Superior temporal gyrus (tissue), 1 donor: ENCODE results near the gene NRXN3.
A peak's percentile ranks its signal among the peaks of the same experiment; 100 is the strongest.

Experiments
- DNase-seq: peaks from one replicate; pipeline ENCODE4 v3.0.0-alpha.2; 2016; ENCODE audit errors: extremely low spot score

The NRXN3 gene

DNA sequence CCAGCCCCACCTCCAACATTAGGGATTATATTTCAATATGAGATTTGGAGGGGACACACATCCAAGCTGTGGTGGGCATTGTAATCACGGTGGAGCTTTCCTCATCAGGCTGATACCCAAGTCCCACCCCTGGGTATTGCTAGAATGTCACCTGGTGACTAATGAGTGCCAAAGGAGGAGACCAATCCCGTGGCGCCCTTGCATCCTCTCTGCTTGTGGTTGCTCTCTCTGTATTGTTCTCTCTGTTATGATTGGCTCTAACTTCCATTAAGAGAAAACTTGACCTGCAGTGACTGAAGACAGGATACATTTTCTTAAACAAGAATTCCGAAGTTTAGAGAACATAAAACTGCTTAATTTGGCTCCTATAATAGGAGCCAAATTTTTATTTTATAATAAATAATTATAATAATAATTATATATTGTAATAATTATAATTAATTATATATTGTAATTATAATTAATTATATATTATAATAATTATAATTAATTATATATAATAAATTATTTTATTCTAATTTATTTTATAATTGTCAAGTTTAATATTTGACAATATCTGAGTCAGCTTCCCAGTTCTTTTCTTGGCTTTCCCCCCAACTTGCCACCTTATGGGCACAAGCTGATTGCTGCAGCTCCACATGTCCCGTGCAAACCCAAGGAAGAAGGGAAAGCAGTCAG, 1621.0 kb downstream of the NRXN3 start:
- DNase-seq: no peak

GRCh38 chr14:79802093-79802492, 1631.9 kb downstream of the NRXN3 start:
- DNase-seq: no peak

- no peak for DNase-seq
These were observed 1635.5 kb downstream of the NRXN3 start for GRCh38 chr14:79805636-79806035.

DNA sequence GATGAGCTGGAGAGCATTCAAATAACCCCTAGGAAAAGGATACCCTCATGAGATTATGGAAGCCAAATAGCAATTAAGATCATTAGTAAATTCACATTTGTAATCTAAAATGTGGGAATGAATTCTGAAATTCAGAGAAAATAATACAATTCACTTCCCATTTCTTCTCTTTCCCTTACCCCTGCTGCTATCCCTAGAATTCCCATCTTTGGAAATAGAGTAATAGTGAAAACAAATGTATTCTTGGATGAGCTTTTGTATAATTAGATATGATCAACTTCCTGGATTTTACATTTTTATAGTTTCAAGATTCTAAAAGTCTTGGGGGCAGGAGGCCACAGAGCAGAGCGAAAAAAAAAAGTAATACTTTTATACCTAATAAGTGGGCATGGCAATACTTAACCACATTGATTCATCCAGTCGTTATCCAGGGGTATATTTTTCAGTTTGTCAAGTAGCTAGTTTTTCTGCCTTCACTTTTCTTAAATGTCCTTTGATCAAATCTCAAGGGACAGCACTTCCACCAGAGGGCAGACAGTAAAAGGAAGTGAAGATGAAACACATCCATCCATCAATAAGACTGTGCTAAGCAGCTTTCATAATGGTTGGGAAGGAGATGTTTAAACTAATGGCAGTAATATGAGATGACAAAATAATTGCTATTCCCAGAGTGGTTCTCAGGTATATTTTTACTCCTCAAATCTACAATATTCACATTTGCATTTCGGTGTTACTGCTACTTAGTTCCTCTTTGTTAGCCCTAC, 1639.9 kb downstream of the NRXN3 start:
- DNase-seq: peak; percentile 86

DNA sequence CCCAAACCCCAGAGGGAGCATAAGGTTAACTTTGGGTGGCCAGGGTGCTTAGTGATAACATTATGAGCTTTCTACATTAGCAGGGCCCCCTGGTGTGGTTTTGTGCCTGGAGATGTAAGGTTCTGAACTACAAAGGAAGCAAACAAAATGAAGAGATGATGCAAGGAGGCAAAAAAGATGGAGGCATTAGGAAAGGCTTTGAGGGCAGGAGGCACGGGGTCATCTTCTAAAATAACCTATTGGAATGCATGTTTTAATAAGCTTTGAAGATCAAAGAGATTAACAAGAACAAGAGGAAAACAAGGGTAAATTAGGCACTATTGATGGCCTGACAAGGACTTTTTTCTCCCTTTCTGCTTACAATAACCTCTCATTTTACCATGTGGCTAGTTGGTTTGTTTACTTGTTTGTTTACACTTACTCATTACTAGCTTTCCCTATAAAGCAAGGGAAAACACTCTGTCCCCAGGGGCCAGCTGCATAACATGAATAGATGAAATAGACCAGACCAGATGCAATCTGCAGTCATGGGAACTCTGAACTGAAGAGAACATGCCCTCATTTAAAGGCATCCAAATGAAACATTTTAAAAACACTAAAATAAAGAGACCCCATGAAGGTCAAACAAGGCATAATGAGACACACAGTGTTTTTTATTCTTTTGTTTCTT, 1650.8 kb downstream of the NRXN3 start:
- no peak for DNase-seq

DNA sequence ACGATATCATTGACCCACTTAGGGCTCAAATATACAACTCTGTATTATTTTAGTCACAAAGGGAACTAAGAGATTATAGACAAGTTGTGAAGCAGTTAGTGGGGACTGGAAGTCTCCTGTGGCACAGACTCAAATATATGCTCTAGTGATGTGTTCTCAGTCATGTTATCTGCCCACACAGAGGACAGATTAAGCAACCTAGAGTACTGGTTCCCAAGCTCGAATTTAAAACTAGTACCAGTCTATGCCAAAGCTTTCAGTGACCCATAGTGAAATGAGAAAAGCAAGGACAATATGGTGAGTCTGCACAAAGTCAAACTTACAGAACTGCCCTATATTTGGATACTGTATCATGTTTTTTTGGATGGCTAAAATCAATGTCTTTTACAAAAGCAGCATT, 1651.9 kb downstream of the NRXN3 start:
- no peak for DNase-seq

GRCh38 chr14:79825046-79825521, 1654.9 kb downstream of the NRXN3 start:
- peak; percentile 97 for DNase-seq

DNA sequence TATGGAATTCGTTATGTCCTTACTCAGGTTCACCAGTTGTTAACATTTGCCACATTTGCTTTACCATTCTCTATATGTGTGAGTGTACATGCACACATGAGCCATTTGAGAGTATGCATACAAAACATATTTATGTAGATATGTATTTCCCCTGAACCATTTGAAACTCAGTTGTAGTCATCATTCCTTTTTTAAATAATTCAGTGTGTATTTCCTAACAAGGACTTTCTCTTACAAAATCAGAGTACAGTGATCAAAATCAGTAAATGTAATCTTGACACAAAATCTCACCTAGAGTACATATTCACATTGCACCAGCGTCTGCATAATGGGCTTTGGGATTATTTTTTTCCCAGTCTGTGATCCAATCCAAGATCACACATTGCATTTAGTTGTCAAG, 1656.2 kb downstream of the NRXN3 start:
- no peak for DNase-seq

GRCh38 chr14:79829405-79830166, 1659.4 kb downstream of the NRXN3 start:
- DNase-seq: no peak

DNA sequence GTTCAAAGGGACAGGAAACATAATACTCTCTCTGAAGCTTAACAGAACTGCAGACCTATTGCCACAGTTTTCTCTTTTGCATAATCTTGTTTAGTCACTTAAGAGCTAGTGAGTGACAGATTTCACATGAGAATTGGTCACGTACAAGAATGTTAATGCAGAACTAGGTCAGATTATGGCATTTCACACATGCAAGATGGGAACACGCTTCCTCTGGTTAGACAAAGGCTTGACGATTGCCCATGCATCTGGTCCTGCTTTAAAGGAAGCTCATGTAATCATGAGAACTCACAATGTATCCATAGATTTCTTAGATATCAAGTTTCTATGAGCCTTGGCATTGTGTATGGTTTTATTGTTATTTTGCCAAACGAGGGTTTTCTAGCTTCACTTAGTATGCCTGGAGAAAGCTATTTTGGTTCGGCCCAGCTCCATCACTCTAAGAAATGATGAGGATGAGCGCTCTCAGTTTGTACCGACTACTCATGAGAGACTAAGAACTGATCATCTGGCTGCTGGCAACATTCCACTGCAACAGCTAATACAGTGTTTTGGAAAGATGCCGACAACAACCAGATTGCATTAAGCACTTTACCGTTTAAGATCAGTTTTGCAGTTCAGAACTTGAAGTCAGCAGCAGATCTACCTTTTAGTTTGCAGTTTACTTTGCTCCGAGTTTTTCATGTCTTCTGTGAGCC, 1661.2 kb downstream of the NRXN3 start:
- no peak for DNase-seq

- DNase-seq: no peak
These were observed 1663.6 kb downstream of the NRXN3 start for GRCh38 chr14:79833781-79834180.

DNA sequence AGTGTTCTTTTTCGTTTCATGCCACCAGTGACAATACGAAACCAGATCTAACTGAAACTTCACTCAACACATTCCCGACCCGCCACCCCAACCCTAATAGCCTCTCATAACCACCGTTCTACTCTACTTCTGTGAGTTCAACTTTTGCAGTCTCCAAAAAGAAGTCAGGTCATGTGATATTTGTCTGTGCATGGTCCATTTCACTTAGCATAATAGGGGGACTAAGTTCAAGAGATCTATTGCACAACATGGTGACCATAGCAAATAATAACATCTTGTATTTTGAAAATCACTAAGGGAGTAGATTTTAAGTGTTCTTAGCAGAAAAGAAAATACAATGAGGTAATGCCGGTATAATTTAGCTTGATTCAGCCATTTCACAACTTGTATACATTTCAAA, 1664.7 kb downstream of the NRXN3 start:
- no peak for DNase-seq

DNA sequence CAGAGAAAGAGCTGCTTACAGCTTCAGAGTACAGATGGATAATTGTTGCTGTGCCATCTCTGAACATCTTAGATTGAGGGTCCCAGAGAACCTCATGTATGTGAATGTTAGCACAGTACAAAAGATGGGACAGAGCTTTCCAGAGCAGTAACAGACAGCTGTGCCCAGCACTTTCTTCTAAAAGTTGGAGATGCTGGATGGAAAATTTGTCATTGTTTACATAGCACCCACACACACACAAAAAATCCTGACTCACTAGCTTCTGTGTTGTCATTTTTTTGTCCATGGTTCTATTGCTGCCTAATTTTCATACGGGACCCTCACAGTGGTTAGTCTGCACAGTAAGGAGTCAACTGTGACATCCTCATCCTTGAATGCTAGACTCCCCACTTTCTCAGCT, 1666.4 kb downstream of the NRXN3 start:
- DNase-seq: no peak

- no peak for DNase-seq
These were observed 1667.5 kb downstream of the NRXN3 start for GRCh38 chr14:79837699-79838098.

- DNase-seq: no peak
These were observed 1669.9 kb downstream of the NRXN3 start for GRCh38 chr14:79840103-79840502.

DNA sequence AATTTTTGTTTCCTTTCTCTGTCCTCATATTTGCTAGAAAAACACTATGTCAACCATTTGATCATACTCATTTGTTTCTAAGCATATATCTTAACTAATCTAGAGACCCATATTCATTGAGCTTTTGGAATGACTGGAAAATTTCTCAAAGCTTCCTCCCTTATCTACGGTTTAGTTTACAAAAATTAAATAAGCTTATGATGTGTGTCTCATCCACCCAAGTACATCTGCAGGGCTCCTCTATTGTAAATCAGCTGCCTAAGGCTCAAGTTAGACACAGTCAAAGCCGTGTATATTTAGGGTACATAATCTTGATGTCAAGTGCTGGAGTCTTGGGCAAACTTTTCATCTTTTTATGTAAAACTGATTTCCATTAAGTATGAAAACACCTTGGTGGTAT, 1670.7 kb downstream of the NRXN3 start:
- no peak for DNase-seq

DNA sequence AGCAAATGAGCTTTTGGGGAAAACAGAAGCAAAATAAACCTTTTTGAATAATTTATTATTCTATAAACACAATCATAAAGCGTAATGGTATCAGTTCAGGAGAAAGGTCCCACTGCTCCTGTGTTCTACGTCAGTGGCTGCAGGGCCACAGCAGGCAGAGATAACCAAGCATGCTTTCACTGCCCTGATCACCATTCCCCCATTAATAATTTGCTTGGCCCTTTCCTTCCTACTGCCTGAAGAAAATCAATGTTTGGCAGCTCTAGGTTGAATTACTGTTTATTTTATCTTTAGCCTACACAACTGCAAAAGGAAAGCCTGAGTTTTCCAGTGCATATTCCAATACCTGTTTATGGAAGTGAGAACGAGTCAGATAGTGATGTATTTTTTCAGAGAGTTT, 1671.3 kb downstream of the NRXN3 start:
- DNase-seq: no peak

DNA sequence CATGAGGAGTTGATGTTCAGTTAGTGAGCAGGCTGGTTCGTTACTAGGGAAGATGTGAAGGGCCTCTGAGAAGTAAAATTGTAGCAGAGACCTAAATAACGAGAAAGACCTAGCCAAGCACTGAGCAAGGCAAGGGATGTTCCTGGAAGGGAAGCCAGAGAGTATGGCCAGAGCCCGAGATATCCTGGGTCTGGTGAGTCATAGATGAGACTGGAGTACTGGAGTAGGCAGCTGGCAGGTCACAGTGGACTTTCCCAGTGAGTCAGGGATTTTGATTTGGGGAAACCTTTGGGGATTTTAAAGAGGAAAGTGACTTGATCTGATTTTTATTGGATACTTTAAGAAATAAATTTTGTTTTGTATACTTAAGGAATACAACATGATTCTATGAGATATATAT, 1672.1 kb downstream of the NRXN3 start:
- no peak for DNase-seq

GRCh38 chr14:79852950-79853744, 1683.0 kb downstream of the NRXN3 start:
- no peak for DNase-seq

DNA sequence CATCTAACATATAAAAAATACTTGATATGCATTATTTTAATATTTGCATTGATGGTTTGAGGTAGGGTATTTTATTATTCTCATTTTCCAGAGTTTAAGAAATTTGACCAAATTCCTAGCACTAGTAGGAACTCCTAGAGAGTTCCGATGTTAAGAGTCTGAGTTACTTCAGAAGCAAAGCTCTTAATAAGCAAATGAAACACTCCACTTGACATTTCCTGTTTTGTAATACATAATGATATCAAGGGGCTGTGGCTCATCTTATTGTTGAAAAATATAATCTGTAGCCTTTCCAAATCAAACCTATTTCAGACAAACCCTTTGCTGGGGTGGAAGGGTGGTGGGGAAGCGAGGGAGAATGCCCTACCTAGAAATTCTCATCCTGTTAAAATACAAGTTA, 1685.6 kb downstream of the NRXN3 start:
- no peak for DNase-seq

DNA sequence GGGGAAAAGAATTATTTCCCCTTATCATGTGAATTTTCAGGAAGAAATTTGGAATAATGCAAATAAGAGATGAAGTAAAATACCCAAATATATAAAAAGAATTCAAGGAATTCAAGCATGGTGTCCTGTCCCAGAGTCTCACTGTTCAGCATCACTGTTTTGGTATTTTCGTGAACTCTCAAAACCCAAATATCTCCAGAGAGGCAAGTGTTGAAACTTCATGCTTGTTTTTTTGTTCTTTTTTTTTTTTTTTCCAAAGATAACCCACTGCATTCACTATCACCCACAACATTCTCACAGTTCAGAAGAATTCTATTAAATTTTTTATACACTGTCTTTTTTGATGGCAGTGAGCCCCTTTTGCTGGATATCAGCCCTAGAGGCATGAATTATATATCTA, 1686.2 kb downstream of the NRXN3 start:
- DNase-seq: no peak
